Calu3 (cell line): ENCODE measurements around the gene CD47. TPM values are rescaled to one million over a fixed set of nuclear protein-coding genes. Genes with fewer than 3 reads are reported as not detected.

ENCODE experiments used
- BruUV-seq: library from RNA; stranded (reverse); fragments of 400-500 nt; replicated peaks from 2 replicates; lab custom pipeline; 2021; lab: Mats Ljungman, UMichigan
- CTCF ChIA-PET: fragments of 300-600 bp; sonication (Branson Sonifier 250); formaldehyde crosslinking; loops from one replicate; lab custom pipeline; 2022; ENCODE audit warnings: antibody characterized with exemption; lab: Charles Lee
- DNase-seq: peaks from one replicate; pipeline ENCODE4 v3.0.0; 2022
- H3K27ac Mint-ChIP-seq: one replicate; pipeline ENCODE4 v1.8.0; 2022; ENCODE audit warnings: mixed read lengths; ENCODE audit not compliant: unreplicated experiment
- H3K27me3 Mint-ChIP-seq: one replicate; pipeline ENCODE4 v1.8.0; 2022; ENCODE audit warnings: mixed read lengths; ENCODE audit not compliant: unreplicated experiment
- H3K36me3 Mint-ChIP-seq: one replicate; pipeline ENCODE4 v1.8.0; 2022; ENCODE audit warnings: mild to moderate bottlenecking, moderate library complexity, mixed read lengths; ENCODE audit not compliant: insufficient read depth, unreplicated experiment
- H3K4me1 Mint-ChIP-seq: one replicate; pipeline ENCODE4 v1.8.0; 2022; ENCODE audit warnings: mild to moderate bottlenecking, low read depth, mixed read lengths; ENCODE audit not compliant: unreplicated experiment
- H3K4me3 Mint-ChIP-seq: one replicate; pipeline ENCODE4 v1.8.0; 2022; ENCODE audit warnings: mild to moderate bottlenecking, low read depth, moderate library complexity, mixed read lengths; ENCODE audit not compliant: unreplicated experiment
- H3K9me3 Mint-ChIP-seq: one replicate; pipeline ENCODE4 v1.8.0; 2022; ENCODE audit warnings: low read depth, mixed read lengths; ENCODE audit not compliant: unreplicated experiment
- intact Hi-C: fragments of 100-400 bp; cut with micrococcal nuclease; formaldehyde crosslinking; loops from one replicate; pipeline ENCODE4 v1.10.0; 2022; ENCODE audit not compliant: unreplicated experiment
- total RNA-seq: library from RNA; stranded (reverse); gene quantifications from 2 replicates; pipeline ENCODE4 v1.2.3, GENCODE V29; 2022
- TF ChIP-seq, protein P1 (sequence below): fragments of 200-600 bp; IDR thresholded peaks from one replicate; pipeline ENCODE4 v1.8.0; 2022; ENCODE audit warnings: antibody characterized with exemption; ENCODE audit not compliant: unreplicated experiment

Gene CD47
- total RNA-seq, 1 experiment from 2014 or later = 174 TPM

DNA sequence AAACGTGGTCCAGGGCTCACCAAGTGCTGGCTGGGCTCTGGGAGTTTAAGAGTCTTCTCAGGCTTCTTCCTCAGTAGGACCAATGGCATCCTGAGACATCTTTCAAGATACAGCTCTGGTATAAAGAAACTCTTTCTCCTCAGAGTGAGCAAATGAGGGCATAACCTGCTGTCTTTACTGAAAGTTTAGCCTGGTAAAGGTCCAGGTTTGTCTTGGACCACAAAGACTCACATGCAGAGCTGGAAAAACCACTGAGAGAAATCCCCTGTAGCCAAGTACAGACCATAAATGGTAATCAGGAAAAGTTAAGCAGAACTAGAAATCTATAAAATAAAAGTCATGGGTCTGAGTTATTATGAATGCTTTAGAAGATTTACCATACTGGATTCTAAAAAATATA, 23.1 kb downstream of the CD47 start:
- TF ChIP-seq, protein P1, sequence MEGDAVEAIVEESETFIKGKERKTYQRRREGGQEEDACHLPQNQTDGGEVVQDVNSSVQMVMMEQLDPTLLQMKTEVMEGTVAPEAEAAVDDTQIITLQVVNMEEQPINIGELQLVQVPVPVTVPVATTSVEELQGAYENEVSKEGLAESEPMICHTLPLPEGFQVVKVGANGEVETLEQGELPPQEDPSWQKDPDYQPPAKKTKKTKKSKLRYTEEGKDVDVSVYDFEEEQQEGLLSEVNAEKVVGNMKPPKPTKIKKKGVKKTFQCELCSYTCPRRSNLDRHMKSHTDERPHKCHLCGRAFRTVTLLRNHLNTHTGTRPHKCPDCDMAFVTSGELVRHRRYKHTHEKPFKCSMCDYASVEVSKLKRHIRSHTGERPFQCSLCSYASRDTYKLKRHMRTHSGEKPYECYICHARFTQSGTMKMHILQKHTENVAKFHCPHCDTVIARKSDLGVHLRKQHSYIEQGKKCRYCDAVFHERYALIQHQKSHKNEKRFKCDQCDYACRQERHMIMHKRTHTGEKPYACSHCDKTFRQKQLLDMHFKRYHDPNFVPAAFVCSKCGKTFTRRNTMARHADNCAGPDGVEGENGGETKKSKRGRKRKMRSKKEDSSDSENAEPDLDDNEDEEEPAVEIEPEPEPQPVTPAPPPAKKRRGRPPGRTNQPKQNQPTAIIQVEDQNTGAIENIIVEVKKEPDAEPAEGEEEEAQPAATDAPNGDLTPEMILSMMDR = no peak
- Mint-ChIP-seq H3K36me3 (peaks cover 4% of the 10 kb centered on the region), H3K9me3 (no peaks in the 10 kb centered on the region), H3K4me1 (peaks cover 3% of the 10 kb centered on the region), H3K4me3 (no peak overlapping the region), H3K27ac (no peak overlapping the region), H3K27me3 (no peaks in the 10 kb centered on the region)
- DNase-seq = no peak
- BruUV-seq = no TSS peak
- intact Hi-C loops = no loop called here
- CTCF ChIA-PET = interaction anchor here (0.7 kb wide), 1 partner anchor 1126 kb away, joined by 3 read pairs; no protein-coding TSS in a partner anchor

DNA sequence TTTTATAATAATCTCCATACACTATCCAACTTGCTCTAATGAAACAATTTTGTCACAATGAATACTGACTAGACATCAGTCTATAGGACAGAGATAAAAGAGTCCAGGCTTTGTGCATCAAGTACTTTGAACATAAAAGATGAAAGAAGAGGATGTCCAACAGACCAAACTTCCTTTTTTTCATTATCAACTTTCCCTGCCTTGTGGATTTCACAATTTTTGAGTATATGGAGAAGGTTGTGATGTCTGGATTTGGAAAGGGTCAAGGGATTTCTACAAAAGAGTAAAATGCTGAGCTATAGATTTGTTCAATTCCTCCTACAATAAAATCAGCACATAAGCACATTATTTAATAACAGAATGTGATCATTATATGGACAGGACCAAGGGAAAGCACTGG, 25.7 kb downstream of the CD47 start:
- no TSS peak for BruUV-seq
- peaks cover 15% of the 10 kb centered on the region for H3K36me3 Mint-ChIP-seq
- CTCF ChIA-PET = interaction anchor here (1.0 kb wide), 1 partner anchor 9 kb away, joined by 3 read pairs; no protein-coding TSS in a partner anchor
- H3K4me3 Mint-ChIP-seq = no peak overlapping the region
- intact Hi-C loops = no loop called here
- TF ChIP-seq, protein P1 = no peak
- DNase-seq = no peak
- H3K4me1 Mint-ChIP-seq = no peaks in the 10 kb centered on the region
- no peaks in the 10 kb centered on the region for H3K27me3 Mint-ChIP-seq
- H3K27ac Mint-ChIP-seq = no peak overlapping the region
- no peaks in the 10 kb centered on the region for H3K9me3 Mint-ChIP-seq

DNA sequence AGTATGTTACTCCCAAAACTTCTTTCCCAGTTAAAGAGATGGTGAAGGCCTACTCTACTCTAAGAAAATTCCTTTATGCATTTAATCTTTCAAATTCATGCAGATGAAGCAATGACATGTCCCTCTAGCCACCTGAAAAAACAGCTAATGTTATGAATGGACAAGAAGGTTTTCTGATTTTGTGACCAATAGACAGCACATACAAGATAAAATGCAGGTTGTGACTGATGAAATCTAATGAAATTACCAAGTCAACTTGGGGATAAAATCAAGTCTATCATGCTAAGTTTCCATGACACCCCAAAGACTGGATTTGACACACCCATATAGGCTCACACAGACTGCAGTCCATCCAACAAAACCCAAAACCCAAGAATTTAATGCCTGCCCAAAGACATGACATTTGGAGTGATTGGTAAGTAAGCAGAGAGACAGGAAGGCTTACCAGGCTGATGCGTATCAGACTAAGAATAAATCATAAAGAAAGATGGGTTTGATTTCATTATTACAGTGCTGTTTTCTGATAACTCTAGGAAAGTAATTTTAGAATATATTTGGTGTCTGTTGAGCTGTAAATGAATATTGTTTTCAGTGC, 26.4 kb downstream of the CD47 start:
- H3K4me3 Mint-ChIP-seq = no peak overlapping the region
- BruUV-seq = no TSS peak
- H3K9me3 Mint-ChIP-seq = no peaks in the 10 kb centered on the region
- H3K4me1 Mint-ChIP-seq = no peaks in the 10 kb centered on the region
- CTCF ChIA-PET = interaction anchor here (1.0 kb wide), 1 partner anchor 9 kb away, joined by 3 read pairs; no protein-coding TSS in a partner anchor
- no peak for DNase-seq
- H3K27ac Mint-ChIP-seq = peak overlapping the region; percentile 46
- TF ChIP-seq, protein P1 = no peak
- H3K27me3 Mint-ChIP-seq = no peaks in the 10 kb centered on the region
- intact Hi-C loops = no loop called here
- H3K36me3 Mint-ChIP-seq = peaks cover 17% of the 10 kb centered on the region

DNA sequence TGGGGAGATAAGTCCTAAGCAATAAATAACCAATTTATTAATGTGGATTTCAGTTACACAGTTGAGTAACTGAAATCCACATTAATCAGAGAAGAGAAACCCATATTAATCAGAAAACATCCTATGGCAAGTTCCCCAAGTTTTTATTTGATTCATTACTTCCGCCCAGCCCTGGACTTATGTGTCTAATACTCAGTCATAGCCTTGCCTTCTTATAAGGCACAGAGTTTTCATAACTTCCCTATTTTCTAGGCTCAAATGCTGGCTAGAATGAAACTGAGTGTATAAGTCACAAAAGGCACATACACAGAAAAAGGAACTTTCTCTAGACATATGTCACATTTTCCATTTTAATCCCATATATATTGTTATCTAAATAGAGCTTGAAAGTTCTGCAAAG, 28.8 kb downstream of the CD47 start:
- intact Hi-C loops = no loop called here

More for the DNA sequence above, 28.8 kb downstream of the CD47 start:
- TF ChIP-seq, protein P1 = no peak
- H3K27ac Mint-ChIP-seq = no peak overlapping the region
- CTCF ChIA-PET = no interaction called here
- H3K27me3 Mint-ChIP-seq = no peaks in the 10 kb centered on the region
- H3K4me1 Mint-ChIP-seq = no peaks in the 10 kb centered on the region
- no peak overlapping the region for H3K4me3 Mint-ChIP-seq
- no TSS peak for BruUV-seq
- H3K9me3 Mint-ChIP-seq = no peaks in the 10 kb centered on the region
- peaks cover 17% of the 10 kb centered on the region for H3K36me3 Mint-ChIP-seq
- DNase-seq = no peak
